H9 (cell line): Measurements from ENCODE around the gene HHIP. TPM values are rescaled to one million over a fixed set of nuclear protein-coding genes. Genes with fewer than 3 reads are reported as not detected.

Experiments
- DNase-seq: peaks from one replicate; pipeline ENCODE4 v3.0.0-alpha.2; 2017
- H2AFZ ChIP-seq: one replicate; pipeline ENCODE4 v1.6.1; 2013; ENCODE audit warnings: mild to moderate bottlenecking, low read length, control low read depth, moderate library complexity
- H2AK5ac ChIP-seq: 2 replicates; pipeline ENCODE4 v1.6.1; 2013; ENCODE audit warnings: low read length, control low read depth, mixed read lengths; ENCODE audit not compliant: insufficient read length
- H2BK120ac ChIP-seq: one replicate; pipeline ENCODE4 v1.6.1; 2013; ENCODE audit warnings: low read depth, mild to moderate bottlenecking, low read length, control low read depth, inconsistent platforms; ENCODE audit not compliant: poor library complexity, severe bottlenecking
- H2BK12ac ChIP-seq: 2 replicates; pipeline ENCODE4 v1.6.1; 2013; ENCODE audit warnings: low read length, control low read depth, mixed read lengths, low read depth; ENCODE audit not compliant: insufficient read length
- H2BK15ac ChIP-seq: 2 replicates; pipeline ENCODE4 v1.6.1; 2013; ENCODE audit warnings: low read depth, low read length, control low read depth
- H2BK20ac ChIP-seq: one replicate; pipeline ENCODE4 v1.6.1; 2013; ENCODE audit warnings: low read depth, mild to moderate bottlenecking, low read length, control low read depth, inconsistent platforms; ENCODE audit not compliant: poor library complexity, severe bottlenecking
- H2BK5ac ChIP-seq: 2 replicates; pipeline ENCODE4 v1.6.1; 2013; ENCODE audit warnings: low read length, control low read depth, mixed read lengths; ENCODE audit not compliant: insufficient read length
- H3K14ac ChIP-seq: 2 replicates; pipeline ENCODE4 v1.6.1; 2013; ENCODE audit warnings: low read length, control low read depth; ENCODE audit not compliant: insufficient read depth
- H3K18ac ChIP-seq: 2 replicates; pipeline ENCODE4 v1.6.1; 2013; ENCODE audit warnings: low read depth, mild to moderate bottlenecking, mixed read lengths, low read length, control low read depth; ENCODE audit not compliant: insufficient read length
- H3K23ac ChIP-seq: 2 replicates; pipeline ENCODE4 v1.6.1; 2013; ENCODE audit warnings: low read length, control low read depth, mixed read lengths, low read depth; ENCODE audit not compliant: insufficient read length
- H3K23me2 ChIP-seq: 2 replicates; pipeline ENCODE4 v1.6.1; 2013; ENCODE audit warnings: low read depth, mild to moderate bottlenecking, mixed read lengths, low read length, control low read depth; ENCODE audit not compliant: insufficient read length, poor library complexity, severe bottlenecking
- H3K27ac ChIP-seq: 2 replicates; pipeline ENCODE4 v1.5.1; 2013; ENCODE audit warnings: low read length, control low read depth, mixed read lengths, low read depth; ENCODE audit not compliant: insufficient read length
- H3K27me3 ChIP-seq: 2 replicates; pipeline ENCODE4 v1.6.1; 2013; ENCODE audit warnings: low read length, control low read depth, inconsistent platforms; ENCODE audit not compliant: insufficient read depth
- H3K4ac ChIP-seq: 2 replicates; pipeline ENCODE4 v1.6.1; 2013; ENCODE audit warnings: low read depth, mild to moderate bottlenecking, control low read depth, inconsistent platforms, low read length, moderate library complexity
- H3K4me1 ChIP-seq: 2 replicates; pipeline ENCODE4 v1.6.1; 2013; ENCODE audit warnings: low read length, control low read depth, inconsistent platforms; ENCODE audit not compliant: insufficient read depth
- H3K4me2 ChIP-seq: 2 replicates; pipeline ENCODE4 v1.6.1; 2013; ENCODE audit warnings: low read length, control low read depth, mixed read lengths; ENCODE audit not compliant: insufficient read length, insufficient read depth
- H3K56ac ChIP-seq: 2 replicates; pipeline ENCODE4 v1.6.1; 2013; ENCODE audit warnings: low read depth, mild to moderate bottlenecking, mixed read lengths, low read length, control low read depth; ENCODE audit not compliant: insufficient read length
- H3K79me1 ChIP-seq: 2 replicates; pipeline ENCODE4 v1.6.1; 2013; ENCODE audit warnings: low read depth, mild to moderate bottlenecking, moderate library complexity, low read length, control low read depth, inconsistent platforms; ENCODE audit not compliant: insufficient read depth, poor library complexity, severe bottlenecking
- H3K79me2 ChIP-seq: 2 replicates; pipeline ENCODE4 v1.6.1; 2013; ENCODE audit warnings: low read length, control low read depth, inconsistent platforms; ENCODE audit not compliant: insufficient read depth
- H3K9ac ChIP-seq: 2 replicates; pipeline ENCODE4 v1.6.1; 2013; ENCODE audit warnings: low read length, control low read depth, mixed read lengths; ENCODE audit not compliant: insufficient read length; ENCODE audit errors: extremely low read depth
- H3K9me3 ChIP-seq: one replicate; pipeline ENCODE4 v1.6.1; 2013; ENCODE audit warnings: low read depth, low read length, inconsistent platforms; ENCODE audit not compliant: control insufficient read depth
- H3T11ph ChIP-seq: one replicate; pipeline ENCODE4 v1.6.1; 2013; ENCODE audit warnings: mild to moderate bottlenecking, low read length, control low read depth, inconsistent platforms
- H4K20me1 ChIP-seq: one replicate; pipeline ENCODE4 v1.6.1; 2013; ENCODE audit not compliant: control insufficient read depth, insufficient read length, insufficient read depth
- H4K5ac ChIP-seq: 2 replicates; pipeline ENCODE4 v1.6.1; 2013; ENCODE audit warnings: low read depth, mild to moderate bottlenecking, mixed read lengths, low read length, control low read depth; ENCODE audit not compliant: insufficient read length
- H4K8ac ChIP-seq: replicated peaks from 2 replicates; pipeline ENCODE4 v1.6.1; 2013; ENCODE audit warnings: low read length, control low read depth, mixed read lengths, low read depth; ENCODE audit not compliant: insufficient read length
- H4K91ac ChIP-seq: 2 replicates; pipeline ENCODE4 v1.6.1; 2013; ENCODE audit warnings: low read depth, mild to moderate bottlenecking, moderate library complexity, mixed read lengths, low read length, control low read depth; ENCODE audit not compliant: insufficient read length
- H3K27ac Mint-ChIP-seq, 3 experiments: 2 replicates in 2 of 3; 3 replicates in 1 of 3; pipeline ENCODE4 v1.8.0; 2020 to 2021; ENCODE audit warnings: mixed read lengths in 3 of 3, mild to moderate bottlenecking in 1 of 3, moderate library complexity in 1 of 3
- H3K27me3 Mint-ChIP-seq: 2 replicates; pipeline ENCODE4 v1.8.0; 2021; ENCODE audit warnings: low read depth, mild to moderate bottlenecking, moderate library complexity, mixed read lengths
- H3K36me3 Mint-ChIP-seq, 3 experiments: 2 replicates in 2 of 3; 3 replicates in 1 of 3; pipeline ENCODE4 v1.8.0; 2020 to 2021; ENCODE audit warnings: low read depth in 3 of 3, mixed read lengths in 3 of 3; ENCODE audit not compliant: insufficient read depth in 1 of 3
- H3K4me1 Mint-ChIP-seq, 2 experiments: 2 replicates each; pipeline ENCODE4 v1.8.0; 2020; ENCODE audit warnings: mixed read lengths in 2 of 2
- H3K4me3 Mint-ChIP-seq, 2 experiments: 2 replicates in 1 of 2; 3 replicates in 1 of 2; pipeline ENCODE4 v1.8.0; 2020 to 2021; ENCODE audit warnings: mild to moderate bottlenecking in 2 of 2, mixed read lengths in 2 of 2, moderate library complexity in 1 of 2
- H3K9me3 Mint-ChIP-seq, 2 experiments: 2 replicates in 1 of 2; 3 replicates in 1 of 2; pipeline ENCODE4 v1.8.0; 2020; ENCODE audit warnings: mild to moderate bottlenecking in 2 of 2, mixed read lengths in 2 of 2, moderate library complexity in 1 of 2
- WGBS: extraction: QIAGEN DNeasy Blood & Tissue Kit; methylation state at CpG from one replicate; pipeline ENCODE4 v1.1.7; 2013; ENCODE audit warnings: missing lambda C conversion rate, low lambda C conversion rate, mixed read lengths; ENCODE audit not compliant: insufficient read length; ENCODE audit errors: extremely low coverage; 5-methylcytosine and 5-hydroxymethylcytosine counted together
- total RNA-seq: library from RNA; stranded (reverse); gene quantifications from 2 replicates; pipeline ENCODE4 v1.2.1, GENCODE V29; 2021
- TF ChIP-seq, protein P1 (sequence below): fragments of 200-600 bp; sonication (generic); conservative IDR thresholded peaks from 3 replicates; pipeline ENCODE4 v1.8.0; 2021; ENCODE audit warnings: antibody characterized with exemption, mild to moderate bottlenecking

The HHIP gene
- total RNA-seq, 1 experiment from 2014 or later, result 3.8 TPM

DNA sequence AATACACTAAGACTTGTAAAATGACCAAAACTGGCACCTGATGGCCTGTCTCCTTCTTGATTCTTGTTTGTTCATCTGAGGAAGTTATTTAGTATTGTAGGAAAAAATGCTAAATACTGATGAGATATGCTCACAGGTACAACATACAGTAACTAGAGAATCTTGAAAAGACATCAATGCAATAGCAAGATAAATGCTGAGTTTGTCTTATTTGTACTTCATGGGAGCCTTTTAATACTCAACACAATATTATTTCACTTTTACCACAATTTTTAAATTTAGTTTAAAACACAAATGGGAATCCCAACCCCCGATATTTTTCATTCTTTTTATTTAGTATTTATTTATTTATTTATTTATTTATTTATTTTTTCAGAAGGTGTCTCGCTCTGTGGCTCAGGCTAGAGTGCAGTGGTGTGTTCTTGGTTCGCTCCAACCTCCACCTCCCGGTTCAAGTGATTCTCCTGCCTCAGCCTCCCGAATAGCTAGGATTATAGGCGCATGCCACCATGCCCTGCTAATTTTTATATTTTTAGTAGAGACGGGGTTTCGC, 12.1 kb downstream of the HHIP start:
- no peak overlapping the region for H2BK5ac ChIP-seq
- no peak overlapping the region for H3K23ac ChIP-seq
- H3K4me1 Mint-ChIP-seq, result peaks cover 2 to 12% of the 10 kb centered on the region in 2 experiments; a peak in 2 of 4 replicates
- no peaks in the 10 kb centered on the region for H3K36me3 Mint-ChIP-seq
- H3K27me3 ChIP-seq, result no peaks in the 10 kb centered on the region
- WGBS, result no CpG with 5 or more reads among the region's 8 CpGs
- no peaks in the 10 kb centered on the region for H3K79me2 ChIP-seq
- H2BK15ac ChIP-seq, result no peak overlapping the region
- H3T11ph ChIP-seq, result no peak overlapping the region
- H2AFZ ChIP-seq, result no peak overlapping the region
- H2AK5ac ChIP-seq, result no peak overlapping the region
- TF ChIP-seq, protein P1, sequence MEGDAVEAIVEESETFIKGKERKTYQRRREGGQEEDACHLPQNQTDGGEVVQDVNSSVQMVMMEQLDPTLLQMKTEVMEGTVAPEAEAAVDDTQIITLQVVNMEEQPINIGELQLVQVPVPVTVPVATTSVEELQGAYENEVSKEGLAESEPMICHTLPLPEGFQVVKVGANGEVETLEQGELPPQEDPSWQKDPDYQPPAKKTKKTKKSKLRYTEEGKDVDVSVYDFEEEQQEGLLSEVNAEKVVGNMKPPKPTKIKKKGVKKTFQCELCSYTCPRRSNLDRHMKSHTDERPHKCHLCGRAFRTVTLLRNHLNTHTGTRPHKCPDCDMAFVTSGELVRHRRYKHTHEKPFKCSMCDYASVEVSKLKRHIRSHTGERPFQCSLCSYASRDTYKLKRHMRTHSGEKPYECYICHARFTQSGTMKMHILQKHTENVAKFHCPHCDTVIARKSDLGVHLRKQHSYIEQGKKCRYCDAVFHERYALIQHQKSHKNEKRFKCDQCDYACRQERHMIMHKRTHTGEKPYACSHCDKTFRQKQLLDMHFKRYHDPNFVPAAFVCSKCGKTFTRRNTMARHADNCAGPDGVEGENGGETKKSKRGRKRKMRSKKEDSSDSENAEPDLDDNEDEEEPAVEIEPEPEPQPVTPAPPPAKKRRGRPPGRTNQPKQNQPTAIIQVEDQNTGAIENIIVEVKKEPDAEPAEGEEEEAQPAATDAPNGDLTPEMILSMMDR, result no peak
- no peak overlapping the region for H2BK120ac ChIP-seq
- peaks cover 2% of the 10 kb centered on the region for H3K27me3 Mint-ChIP-seq
- H3K27ac Mint-ChIP-seq, result no peak overlapping the region
- H3K14ac ChIP-seq, result no peak overlapping the region
- no peaks in the 10 kb centered on the region for H3K9me3 ChIP-seq
- H3K4me1 ChIP-seq, result no peaks in the 10 kb centered on the region
- H3K23me2 ChIP-seq, result no peaks in the 10 kb centered on the region
- H2BK20ac ChIP-seq, result no peak overlapping the region
- no peak overlapping the region for H4K91ac ChIP-seq
- H3K56ac ChIP-seq, result no peak overlapping the region
- no peak overlapping the region for H3K18ac ChIP-seq
- no peak overlapping the region for H3K4ac ChIP-seq
- no peak overlapping the region for H3K4me3 Mint-ChIP-seq
- no peak overlapping the region for H4K8ac ChIP-seq
- no peak overlapping the region for H4K5ac ChIP-seq
- no peaks in the 10 kb centered on the region for H4K20me1 ChIP-seq
- H3K9me3 Mint-ChIP-seq, result no peaks in the 10 kb centered on the region
- no peaks in the 10 kb centered on the region for H3K79me1 ChIP-seq
- no peak overlapping the region for H2BK12ac ChIP-seq
- no peak for DNase-seq
- no peak overlapping the region for H3K27ac ChIP-seq
- no peak overlapping the region for H3K4me2 ChIP-seq
- no peak overlapping the region for H3K9ac ChIP-seq
